ENCODE data around the gene EXOC3L2. TPM values are rescaled to one million over a fixed set of nuclear protein-coding genes. Genes with fewer than 3 reads are reported as not detected.

The EXOC3L2 gene
- total RNA-seq, 5 donors from 2014 or later (not counting 1 experiment from before 2014, with no cell fraction given) = not detected

- no peaks in the 10 kb centered on the region for H3K27me3 ChIP-seq (replicated peaks in 1 of 2; ENCODE audit: control insufficient read depth in 2 of 2, extremely low read depth in 1 of 2, insufficient read depth in 2 of 2, low read length in 1 of 2)
- no peak overlapping the region for H3K4me3 ChIP-seq (ENCODE audit: control insufficient read depth in 1 of 2, extremely low read depth in 1 of 2, low read length in 1 of 2)
- ChIA-PET POLR2A (no interaction called here), CTCF (no interaction called here)
- WGBS (ENCODE audit: insufficient coverage) = 94% methylated on average over 2 of the region's 4 CpGs
- peaks cover 14% of the 10 kb centered on the region for H3K36me3 Mint-ChIP-seq
- no peaks in the 10 kb centered on the region for H3K9me3 ChIP-seq
- no peak overlapping the region for H3K27ac Mint-ChIP-seq
- H3K27me3 Mint-ChIP-seq = no peaks in the 10 kb centered on the region
- no peak overlapping the region for H3K27ac ChIP-seq (ENCODE audit: low read length)
- no peak overlapping the region for H3K4me3 Mint-ChIP-seq
- DNase-seq (no peak), ATAC-seq (replicated peaks in 1 of 4) (no peak)
- H3K9me3 Mint-ChIP-seq = no peaks in the 10 kb centered on the region
- peaks cover 1 to 10% (median 7%) of the 10 kb centered on the region in 3 donors for H3K4me1 Mint-ChIP-seq
- no peaks in the 10 kb centered on the region for H3K36me3 ChIP-seq (ENCODE audit: control insufficient read depth in 2 of 2, extremely low read depth in 1 of 2, insufficient read depth in 1 of 2, low read length in 1 of 2)
- peaks cover 0 to 5% of the 10 kb centered on the region in 2 experiments for H3K4me1 ChIP-seq (ENCODE audit: control insufficient read depth in 1 of 2, extremely low read depth in 1 of 2, insufficient read depth in 2 of 2, low read length in 2 of 2)
Observed at GRCh38 chr19:45191375-45191774, 53.8 kb downstream of the EXOC3L2 start.

GRCh38 chr19:45189971-45190370, 55.2 kb downstream of the EXOC3L2 start:
- Histone ChIP-seq H3K27me3 (replicated peaks in 1 of 2; ENCODE audit: control insufficient read depth in 2 of 2, extremely low read depth in 1 of 2, insufficient read depth in 2 of 2, low read length in 1 of 2) (no peaks in the 10 kb centered on the region), H3K27ac (ENCODE audit: low read length) (no peak overlapping the region), H3K9me3 (no peaks in the 10 kb centered on the region), H3K4me3 (ENCODE audit: control insufficient read depth in 1 of 2, extremely low read depth in 1 of 2, low read length in 1 of 2) (no peak overlapping the region), H3K4me1 (ENCODE audit: control insufficient read depth in 1 of 2, extremely low read depth in 1 of 2, insufficient read depth in 2 of 2, low read length in 2 of 2) (peaks cover 0 to 5% of the 10 kb centered on the region in 2 experiments), H3K36me3 (ENCODE audit: control insufficient read depth in 2 of 2, extremely low read depth in 1 of 2, insufficient read depth in 1 of 2, low read length in 1 of 2) (no peaks in the 10 kb centered on the region)
- Mint-ChIP-seq H3K36me3 (peaks cover 14% of the 10 kb centered on the region), H3K4me3 (no peak overlapping the region), H3K27ac (no peak overlapping the region), H3K27me3 (no peaks in the 10 kb centered on the region), H3K4me1 (peaks cover 4 to 10% (median 8%) of the 10 kb centered on the region in 3 donors), H3K9me3 (no peaks in the 10 kb centered on the region)
- ATAC-seq (replicated peaks in 1 of 4) = no peak
- POLR2A ChIA-PET = no interaction called here
- no peak for DNase-seq
- WGBS (ENCODE audit: insufficient coverage) = no CpG with 5 or more reads among the region's 1 CpG
- CTCF ChIA-PET = interaction anchor here in 1 of 2 donors (1.0 kb wide), 1 partner anchor 86 kb away, joined by 3 read pairs; no protein-coding TSS in a partner anchor

GRCh38 chr19:45187421-45188100, 57.6 kb downstream of the EXOC3L2 start:
- Mint-ChIP-seq H3K4me3 (no peak overlapping the region), H3K36me3 (peaks cover 9% of the 10 kb centered on the region), H3K27me3 (no peaks in the 10 kb centered on the region), H3K9me3 (no peaks in the 10 kb centered on the region), H3K4me1 (peaks cover 11 to 19% (median 15%) of the 10 kb centered on the region in 3 donors), H3K27ac (no peak overlapping the region)
- H3K4me3 ChIP-seq (ENCODE audit: control insufficient read depth in 1 of 2, extremely low read depth in 1 of 2, low read length in 1 of 2) = no peak overlapping the region
- H3K9me3 ChIP-seq = no peaks in the 10 kb centered on the region
- DNase-seq (peak in 19 of 35 experiments; percentile 11 to 69 (median 18)), ATAC-seq (replicated peaks in 1 of 4) (peak; percentile 78 to 87 (median 82))
- ChIA-PET POLR2A (no interaction called here), CTCF (interaction anchor here in 1 of 2 donors (0.6 to 1.2 kb wide), 2 partner anchors 68 to 151 kb away, joined by 4 read pairs; no protein-coding TSS in a partner anchor)
- no peak overlapping the region for H3K27ac ChIP-seq (ENCODE audit: low read length)
- WGBS (ENCODE audit: insufficient coverage) = 34% methylated on average over 6 of the region's 12 CpGs
- no peaks in the 10 kb centered on the region for H3K36me3 ChIP-seq (ENCODE audit: control insufficient read depth in 2 of 2, extremely low read depth in 1 of 2, insufficient read depth in 1 of 2, low read length in 1 of 2)
- H3K4me1 ChIP-seq (ENCODE audit: control insufficient read depth in 1 of 2, extremely low read depth in 1 of 2, insufficient read depth in 2 of 2, low read length in 2 of 2) = peaks cover 0 to 5% of the 10 kb centered on the region in 2 experiments
- no peaks in the 10 kb centered on the region for H3K27me3 ChIP-seq (replicated peaks in 1 of 2; ENCODE audit: control insufficient read depth in 2 of 2, extremely low read depth in 1 of 2, insufficient read depth in 2 of 2, low read length in 1 of 2)

- Histone ChIP-seq H3K4me3 (ENCODE audit: control insufficient read depth in 1 of 2, extremely low read depth in 1 of 2, low read length in 1 of 2) (no peak overlapping the region), H3K4me1 (ENCODE audit: control insufficient read depth in 1 of 2, extremely low read depth in 1 of 2, insufficient read depth in 2 of 2, low read length in 2 of 2) (peaks cover 0 to 7% of the 10 kb centered on the region in 2 experiments), H3K27me3 (replicated peaks in 1 of 2; ENCODE audit: control insufficient read depth in 2 of 2, extremely low read depth in 1 of 2, insufficient read depth in 2 of 2, low read length in 1 of 2) (no peaks in the 10 kb centered on the region), H3K36me3 (ENCODE audit: control insufficient read depth in 2 of 2, extremely low read depth in 1 of 2, insufficient read depth in 1 of 2, low read length in 1 of 2) (peaks cover 0 to 4% of the 10 kb centered on the region in 2 donors), H3K9me3 (no peaks in the 10 kb centered on the region), H3K27ac (ENCODE audit: low read length) (no peak overlapping the region)
- Mint-ChIP-seq H3K9me3 (no peaks in the 10 kb centered on the region), H3K4me3 (no peak overlapping the region), H3K36me3 (peaks cover 7% of the 10 kb centered on the region), H3K27me3 (no peaks in the 10 kb centered on the region), H3K27ac (peak overlapping the region in 1 of 2 donors; percentile 43), H3K4me1 (peaks cover 13 to 20% (median 18%) of the 10 kb centered on the region in 3 donors)
- ATAC-seq (replicated peaks in 1 of 4) (no peak), DNase-seq (no peak)
- POLR2A ChIA-PET = no interaction called here
- 89% methylated on average over 8 of the region's 12 CpGs for WGBS (ENCODE audit: insufficient coverage)
- CTCF ChIA-PET = interaction anchor here (0.6 to 1.2 kb wide), 4 partner anchors 13 to 1197 kb away, joined by 4 read pairs; no protein-coding TSS in a partner anchor
Observed at GRCh38 chr19:45186509-45187334, 58.5 kb downstream of the EXOC3L2 start.

DNA sequence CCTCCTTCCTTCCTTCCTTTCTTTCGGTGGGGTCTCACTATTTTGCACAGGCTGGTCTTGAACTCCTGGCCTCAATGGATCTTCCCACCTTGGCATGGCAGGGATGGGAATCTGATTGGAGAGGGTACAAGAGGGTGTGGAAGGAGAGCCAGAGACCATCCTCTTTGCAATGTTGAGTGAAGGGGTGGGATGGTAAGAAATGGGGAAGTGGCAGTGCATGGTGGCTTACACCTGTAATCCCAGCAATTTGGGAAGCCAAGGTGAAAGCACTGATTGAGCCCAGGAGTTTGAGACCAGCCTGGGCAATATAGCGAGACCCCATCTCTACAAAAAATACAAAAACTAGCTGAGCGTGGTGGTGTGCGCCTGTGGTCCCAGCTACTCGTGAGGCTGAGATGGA, 61.1 kb downstream of the EXOC3L2 start:
- POLR2A ChIA-PET = interaction anchor here (0.6 kb wide), 2 partner anchors 11 to 452 kb away, joined by 3 to 8 read pairs; no protein-coding TSS in a partner anchor
- Mint-ChIP-seq H3K36me3 (peaks cover 13% of the 10 kb centered on the region), H3K27ac (no peak overlapping the region), H3K4me1 (peaks cover 32 to 39% (median 36%) of the 10 kb centered on the region in 3 donors), H3K4me3 (no peak overlapping the region), H3K9me3 (no peaks in the 10 kb centered on the region), H3K27me3 (no peaks in the 10 kb centered on the region)
- no peaks in the 10 kb centered on the region for H3K27me3 ChIP-seq (replicated peaks in 1 of 2; ENCODE audit: control insufficient read depth in 2 of 2, extremely low read depth in 1 of 2, insufficient read depth in 2 of 2, low read length in 1 of 2)
- peaks cover 5 to 29% of the 10 kb centered on the region in 2 experiments for H3K4me1 ChIP-seq (ENCODE audit: control insufficient read depth in 1 of 2, extremely low read depth in 1 of 2, insufficient read depth in 2 of 2, low read length in 2 of 2)
- CTCF ChIA-PET = interaction anchor here in 1 of 2 donors (0.6 to 0.7 kb wide), 2 partner anchors 104 to 242 kb away, joined by 3 to 6 read pairs; no protein-coding TSS in a partner anchor
- H3K36me3 ChIP-seq (ENCODE audit: control insufficient read depth in 2 of 2, extremely low read depth in 1 of 2, insufficient read depth in 1 of 2, low read length in 1 of 2) = peaks cover 5 to 19% of the 10 kb centered on the region in 2 donors
- no peaks in the 10 kb centered on the region for H3K9me3 ChIP-seq
- 100% methylated on average over 3 of the region's 5 CpGs for WGBS (ENCODE audit: insufficient coverage)
- DNase-seq = no peak
- no peak overlapping the region for H3K27ac ChIP-seq (ENCODE audit: low read length)
- ATAC-seq (replicated peaks in 1 of 4) = no peak
- H3K4me3 ChIP-seq (ENCODE audit: control insufficient read depth in 1 of 2, extremely low read depth in 1 of 2, low read length in 1 of 2) = no peak overlapping the region

DNA sequence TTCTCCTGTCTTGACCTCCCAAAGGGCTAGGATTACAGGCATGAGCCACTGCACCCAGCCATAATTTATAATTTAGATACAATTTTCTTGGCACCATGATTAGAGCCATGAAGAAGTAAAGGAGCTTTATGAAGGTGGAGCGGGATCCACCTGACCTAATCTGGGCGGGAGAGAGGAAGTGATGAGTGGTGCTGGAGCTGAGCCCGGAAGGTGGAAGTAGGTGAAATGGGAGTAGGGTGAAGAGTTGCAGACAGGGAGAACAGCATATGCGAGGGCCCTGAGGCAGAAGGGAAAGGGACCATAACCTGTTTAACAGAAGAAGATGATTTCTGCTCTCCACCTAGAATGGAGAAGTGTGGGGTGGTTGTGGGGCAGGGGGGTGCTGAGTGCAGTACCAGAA, 62.4 kb downstream of the EXOC3L2 start:
- H3K27me3 Mint-ChIP-seq = no peaks in the 10 kb centered on the region
- WGBS (ENCODE audit: insufficient coverage) = 95% methylated on average over 4 of the region's 4 CpGs
- H3K9me3 Mint-ChIP-seq = no peaks in the 10 kb centered on the region
- Histone ChIP-seq H3K9me3 (no peaks in the 10 kb centered on the region), H3K36me3 (ENCODE audit: control insufficient read depth in 2 of 2, extremely low read depth in 1 of 2, insufficient read depth in 1 of 2, low read length in 1 of 2) (peaks cover 5 to 19% of the 10 kb centered on the region in 2 donors), H3K27ac (ENCODE audit: low read length) (no peak overlapping the region), H3K4me3 (ENCODE audit: control insufficient read depth in 1 of 2, extremely low read depth in 1 of 2, low read length in 1 of 2) (no peak overlapping the region), H3K27me3 (replicated peaks in 1 of 2; ENCODE audit: control insufficient read depth in 2 of 2, extremely low read depth in 1 of 2, insufficient read depth in 2 of 2, low read length in 1 of 2) (no peaks in the 10 kb centered on the region), H3K4me1 (ENCODE audit: control insufficient read depth in 1 of 2, extremely low read depth in 1 of 2, insufficient read depth in 2 of 2, low read length in 2 of 2) (peaks cover 5 to 34% of the 10 kb centered on the region in 2 experiments)
- DNase-seq (no peak), ATAC-seq (replicated peaks in 1 of 4) (no peak)
- H3K27ac Mint-ChIP-seq = no peak overlapping the region
- peaks cover 13% of the 10 kb centered on the region for H3K36me3 Mint-ChIP-seq
- H3K4me3 Mint-ChIP-seq = no peak overlapping the region
- CTCF ChIA-PET = interaction anchor here (0.6 to 0.7 kb wide), 5 partner anchors 15 to 416 kb away, joined by 3 to 5 read pairs (median 4); no protein-coding TSS in a partner anchor
- POLR2A ChIA-PET = no interaction called here
- peaks cover 36 to 45% (median 40%) of the 10 kb centered on the region in 3 donors for H3K4me1 Mint-ChIP-seq

Data from T-cell (primary cell).